HG03575 (cell line): ENCODE data around the gene S1PR5.
"Not testable (repeated sequence)": the region's sequence is repeated elsewhere in the genome, so short reads cannot be mapped to it uniquely, and the experiment has no call there.

Experiments used
- ATAC-seq: cut with Tn5 transposase; IDR thresholded peaks from one replicate; pipeline ENCODE4 v1.9.1; 2021; ENCODE audit not compliant: unreplicated experiment, insufficient number of reproducible peaks, low FRiP score; ENCODE audit errors: extremely low read depth

The S1PR5 gene

DNA sequence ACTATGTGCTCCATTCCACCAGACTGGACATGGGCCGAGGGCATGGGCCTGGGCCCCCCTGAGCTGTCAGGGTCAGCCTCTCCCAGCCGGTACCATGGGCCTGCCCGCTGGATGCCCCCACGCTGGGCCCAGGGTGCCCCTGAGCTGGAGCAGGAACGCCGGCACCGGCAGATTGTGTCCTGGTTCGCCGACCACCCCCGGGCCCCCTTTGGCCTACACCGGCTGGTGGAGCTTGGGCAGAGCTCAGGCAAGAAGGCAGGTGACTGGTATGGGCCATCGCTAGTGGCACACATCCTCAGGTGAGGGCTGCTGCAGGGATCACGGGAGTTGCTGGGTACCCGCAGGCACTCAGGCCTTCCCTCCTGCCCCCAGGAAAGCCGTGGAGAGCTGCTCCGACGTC lies 29.6 kb upstream of the S1PR5 start:
- ATAC-seq: no peak

DNA sequence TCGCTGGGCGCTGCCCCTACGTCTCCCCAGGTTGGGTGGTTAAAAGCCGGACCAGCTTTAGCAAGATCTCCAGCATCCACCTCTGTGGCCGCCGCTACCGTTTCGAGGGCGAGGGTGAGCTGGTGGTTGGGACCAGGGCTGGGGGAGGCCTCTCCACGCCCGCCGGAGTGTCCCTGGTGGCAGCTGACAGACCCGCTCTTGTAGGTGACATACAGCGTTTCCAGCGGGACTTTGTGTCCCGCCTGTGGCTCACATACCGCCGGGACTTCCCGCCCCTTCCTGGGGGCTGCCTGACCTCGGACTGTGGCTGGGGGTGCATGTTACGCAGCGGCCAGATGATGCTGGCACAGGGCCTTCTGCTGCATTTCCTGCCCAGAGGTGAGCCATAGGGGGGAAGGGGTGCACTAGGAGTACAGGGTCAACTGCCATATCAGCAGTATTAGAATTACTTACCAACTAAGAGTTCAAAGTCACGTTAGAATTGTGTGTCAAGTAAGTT lies 27.6 kb upstream of the S1PR5 start:
- no peak for ATAC-seq

DNA sequence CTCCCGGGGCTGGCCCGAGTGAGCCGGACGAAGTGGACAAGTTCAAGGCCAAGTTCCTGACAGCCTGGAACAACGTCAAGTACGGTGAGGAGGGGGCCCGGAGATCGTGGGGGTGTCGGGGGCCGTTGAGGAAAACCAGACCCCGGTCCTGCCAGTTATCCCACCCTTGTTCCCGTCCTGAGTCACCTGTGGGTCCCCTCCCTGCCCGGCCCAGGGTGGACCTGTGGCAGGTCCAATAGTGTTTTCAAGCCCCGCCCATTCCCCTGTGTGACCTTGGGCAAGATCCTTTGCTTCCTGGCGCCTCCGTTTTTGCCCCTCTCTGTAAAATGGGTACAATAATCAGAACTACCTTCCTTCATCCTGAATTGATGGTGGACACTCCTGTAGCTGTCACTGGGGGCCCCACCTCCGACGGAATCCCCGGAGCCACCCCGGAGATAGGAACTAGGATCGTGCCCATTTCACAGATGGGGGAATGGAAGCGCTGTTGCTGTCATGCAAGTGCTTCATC lies 27.1 kb upstream of the S1PR5 start:
- no peak for ATAC-seq

DNA sequence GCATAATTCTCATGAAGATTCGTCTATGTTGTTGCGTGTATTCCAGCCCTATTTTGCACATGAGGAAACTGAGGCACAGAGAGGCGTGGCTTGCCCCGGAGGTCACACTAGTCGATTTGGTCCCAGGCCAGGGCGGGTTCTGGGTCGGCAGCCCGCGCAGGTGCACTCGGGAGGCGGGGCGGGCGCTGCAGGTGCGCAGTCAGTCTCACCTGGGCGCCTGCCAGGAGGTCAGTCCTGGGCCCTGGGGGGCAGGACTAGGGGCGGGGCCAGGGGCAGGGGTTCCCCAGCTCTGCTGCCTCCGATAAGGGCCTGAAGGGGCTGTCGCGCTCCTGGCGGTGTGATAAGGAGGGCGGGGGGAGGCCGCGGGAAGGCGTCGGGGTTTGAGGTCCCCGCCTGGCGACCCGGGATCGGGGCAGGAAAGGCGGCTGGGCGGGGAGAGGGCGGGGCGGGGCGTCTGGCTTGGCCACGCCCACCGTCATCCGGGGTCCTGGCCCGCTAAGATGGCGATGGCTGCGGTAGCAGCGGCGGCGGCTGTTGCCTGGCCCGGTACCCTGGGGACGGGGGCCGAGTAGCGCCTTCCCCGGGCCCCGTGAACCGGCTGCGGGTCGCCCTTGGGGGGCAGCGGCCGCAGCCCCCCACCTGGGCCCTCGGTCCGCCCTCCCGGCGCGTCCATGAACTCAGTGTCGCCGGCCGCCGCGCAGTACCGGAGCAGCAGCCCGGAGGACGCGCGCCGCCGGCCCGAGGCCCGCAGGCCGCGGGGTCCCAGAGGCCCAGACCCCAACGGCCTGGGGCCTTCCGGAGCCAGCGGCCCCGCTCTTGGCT lies 26.4 kb upstream of the S1PR5 start, which contains the start of gene ATG4D:
TSS of gene ATG4D (plus strand) at position 485 of the 822 bp plus-strand sequence. CDS start at position 672, 187 bp downstream.
- no peak for ATAC-seq

DNA sequence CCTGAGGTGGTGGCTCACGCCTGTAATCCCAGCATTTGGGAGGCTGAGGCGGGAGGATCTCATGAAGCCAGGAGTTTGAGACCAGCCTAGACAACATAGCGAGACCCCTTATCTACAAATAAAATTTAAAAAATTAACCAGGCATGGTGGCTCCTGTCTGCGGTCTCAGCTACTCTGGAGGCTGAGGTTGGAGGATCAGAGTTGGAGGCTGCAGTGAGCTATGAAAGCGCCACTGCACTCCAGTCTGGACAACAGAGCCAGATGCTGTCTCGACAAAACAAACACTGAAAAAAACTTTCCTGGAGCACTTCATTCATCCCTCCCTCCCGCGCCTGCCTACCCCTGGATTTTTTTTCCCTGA lies 25.8 kb upstream of the S1PR5 start:
- no peak for ATAC-seq

DNA sequence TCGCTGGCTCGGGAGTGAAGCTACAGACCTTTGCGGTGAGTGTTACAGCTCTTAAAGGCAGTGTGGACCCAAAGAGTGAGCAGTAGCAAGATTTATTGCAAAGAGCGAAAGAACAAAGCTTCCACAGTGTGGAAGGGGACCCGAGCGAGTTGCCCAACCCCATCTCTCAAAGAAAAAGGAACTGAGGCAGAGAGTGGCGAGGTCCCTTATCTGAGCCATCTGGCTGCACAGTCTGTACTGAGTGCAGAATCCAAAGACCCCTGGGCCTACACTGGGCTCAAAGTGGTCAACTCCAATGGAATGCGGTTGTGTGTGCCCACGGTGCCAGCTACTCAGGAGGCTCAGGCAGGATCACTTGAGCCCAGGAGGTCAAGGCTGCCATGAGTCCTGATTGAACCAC lies 21.8 kb upstream of the S1PR5 start:
- ATAC-seq: not testable (repeated sequence)

DNA sequence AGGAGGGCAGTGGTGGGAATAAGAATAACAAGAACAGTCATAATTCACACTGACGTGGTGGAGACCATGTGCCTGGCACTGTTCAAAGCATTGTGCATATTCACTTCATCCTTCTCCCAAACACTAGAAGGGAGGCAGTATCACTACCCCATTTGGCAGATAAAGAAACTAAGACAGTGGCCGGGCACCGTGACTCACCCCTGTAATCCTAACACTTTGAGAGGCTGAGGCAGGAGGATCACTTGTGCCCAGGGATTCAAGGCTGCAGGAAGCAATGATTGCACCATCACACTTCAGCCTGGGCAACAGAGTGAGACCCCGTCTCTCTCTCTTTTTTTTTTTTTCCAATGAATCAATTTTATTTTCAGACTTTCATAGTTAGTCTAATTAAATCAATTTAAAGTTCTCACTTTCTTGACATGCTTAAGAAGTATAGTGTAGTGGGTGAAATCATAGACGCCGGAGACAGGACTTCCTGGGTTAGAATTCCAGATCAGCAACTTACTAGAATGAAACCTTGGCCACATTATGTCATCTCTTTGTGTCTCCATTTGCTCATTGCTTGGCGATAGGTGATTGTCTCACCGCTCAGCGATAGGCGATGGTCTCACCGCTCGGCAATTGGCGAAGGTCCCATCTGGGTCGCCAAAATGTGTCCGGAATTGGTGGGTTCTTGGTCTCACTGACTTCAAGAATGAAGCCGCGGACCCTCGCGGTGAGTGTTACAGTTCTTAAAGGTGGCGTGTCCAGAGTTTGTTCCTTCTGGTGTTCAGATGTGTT lies 21.1 kb upstream of the S1PR5 start:
- ATAC-seq: no peak

DNA sequence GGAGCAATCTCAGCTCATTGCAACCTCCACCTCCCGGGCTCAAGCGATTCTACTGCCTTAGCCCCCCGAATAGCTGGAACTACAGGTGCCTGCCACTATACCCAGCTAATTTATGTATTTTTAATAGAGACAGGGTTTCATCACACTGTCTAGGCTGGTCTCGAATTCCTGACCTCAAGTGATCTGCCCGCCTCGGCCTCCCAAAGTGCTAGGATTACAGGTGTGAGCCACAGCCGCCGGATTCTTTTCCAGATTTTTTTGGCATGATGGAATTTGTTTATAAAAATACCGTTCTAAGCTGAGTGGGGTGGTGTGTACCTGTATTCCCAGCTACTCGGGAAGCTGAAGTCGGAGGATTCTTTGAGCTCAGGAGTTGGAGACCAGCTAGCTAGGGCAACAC lies 20.4 kb upstream of the S1PR5 start:
- ATAC-seq: no peak

DNA sequence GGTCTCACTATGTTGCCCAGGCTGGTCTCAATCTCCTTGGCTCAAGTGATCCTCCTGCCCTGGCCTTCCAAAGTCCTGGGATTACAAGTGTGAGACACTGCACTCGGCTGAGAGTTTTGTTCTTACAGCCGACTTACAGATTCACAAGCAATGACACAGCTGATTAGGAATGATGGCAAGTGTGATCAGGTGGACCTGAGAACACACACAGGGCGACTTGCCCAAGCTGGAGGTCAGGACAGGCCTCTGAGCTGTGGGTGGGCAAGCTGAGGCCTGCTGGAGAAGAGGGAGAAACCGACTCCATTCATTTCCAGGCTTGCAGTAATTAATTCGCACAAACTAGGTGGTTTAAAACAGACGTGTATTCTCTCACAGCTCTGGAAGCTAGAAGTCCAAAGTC lies 18.4 kb upstream of the S1PR5 start:
- no peak for ATAC-seq

DNA sequence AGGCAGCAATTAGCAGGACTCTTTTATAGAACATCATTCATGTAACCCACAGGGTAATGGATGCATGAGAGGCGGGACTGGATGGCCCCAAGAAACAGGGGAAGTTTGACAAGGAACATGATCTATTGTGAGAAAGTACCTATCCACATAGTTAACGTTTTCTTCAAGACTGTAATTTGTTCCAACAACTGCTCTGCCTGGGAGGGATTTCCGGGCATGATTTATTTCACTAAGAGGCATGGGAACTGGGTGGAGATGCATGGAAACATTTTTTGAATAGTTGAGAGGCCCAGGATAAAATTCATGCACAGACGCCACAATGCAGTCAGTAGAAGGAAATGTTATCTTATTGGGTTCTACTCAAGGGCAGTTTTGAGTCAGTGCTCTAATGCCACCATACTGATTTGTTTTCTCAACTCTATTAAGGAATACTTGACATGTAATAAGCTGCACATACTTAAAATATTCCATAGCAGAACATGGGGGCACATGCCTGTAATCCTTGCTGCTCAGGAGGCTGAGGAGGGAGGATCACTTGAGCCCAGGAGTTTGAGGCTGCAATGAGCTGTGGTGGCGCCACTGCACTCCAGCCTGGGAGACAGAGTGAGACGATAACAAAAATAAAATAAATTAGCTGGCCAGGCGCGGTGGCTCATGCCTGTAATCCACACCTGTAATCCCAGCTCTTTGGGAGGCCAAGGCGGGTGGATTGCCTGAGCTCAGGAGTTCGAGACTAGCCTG lies 16.6 kb upstream of the S1PR5 start:
- ATAC-seq: no peak

DNA sequence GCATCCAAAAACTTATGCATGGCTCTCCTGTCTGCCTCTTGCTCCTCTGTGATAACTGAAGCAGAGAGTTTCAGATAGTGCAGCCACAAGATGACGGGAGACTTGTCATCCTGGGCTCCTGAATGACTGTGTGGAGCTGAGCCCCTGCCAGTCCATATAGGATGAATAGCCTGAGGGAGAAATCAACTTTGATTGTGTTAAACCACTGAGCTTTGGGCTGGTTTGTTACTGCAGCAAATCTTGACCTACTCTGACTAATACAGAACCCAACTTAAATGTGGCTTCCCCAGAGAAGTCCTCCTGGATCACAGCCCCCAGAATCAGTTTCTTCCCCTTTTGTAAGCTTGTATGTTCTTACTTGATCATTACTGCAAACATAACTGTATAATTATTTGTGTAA lies 15.2 kb upstream of the S1PR5 start:
- ATAC-seq: no peak

DNA sequence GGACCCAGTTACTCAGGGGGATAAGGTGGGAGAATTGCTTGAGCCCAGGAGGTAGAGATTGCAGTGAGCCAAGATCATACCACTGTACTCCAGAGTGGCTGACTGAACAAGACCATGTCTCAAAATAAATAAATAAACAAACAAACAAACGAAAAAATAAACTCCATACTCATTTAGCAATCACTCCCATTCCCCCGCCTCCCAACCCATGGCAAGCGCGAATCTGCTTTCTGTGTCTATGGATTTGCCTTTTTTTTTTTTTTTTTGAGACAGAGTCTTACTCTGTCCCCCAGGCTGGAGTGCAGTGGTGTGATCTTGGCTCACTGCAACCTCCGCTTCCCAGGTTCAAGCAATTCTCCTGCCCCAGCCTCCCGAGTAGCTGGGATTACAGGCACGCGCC lies 9.6 kb upstream of the S1PR5 start:
- ATAC-seq: not testable (repeated sequence)

DNA sequence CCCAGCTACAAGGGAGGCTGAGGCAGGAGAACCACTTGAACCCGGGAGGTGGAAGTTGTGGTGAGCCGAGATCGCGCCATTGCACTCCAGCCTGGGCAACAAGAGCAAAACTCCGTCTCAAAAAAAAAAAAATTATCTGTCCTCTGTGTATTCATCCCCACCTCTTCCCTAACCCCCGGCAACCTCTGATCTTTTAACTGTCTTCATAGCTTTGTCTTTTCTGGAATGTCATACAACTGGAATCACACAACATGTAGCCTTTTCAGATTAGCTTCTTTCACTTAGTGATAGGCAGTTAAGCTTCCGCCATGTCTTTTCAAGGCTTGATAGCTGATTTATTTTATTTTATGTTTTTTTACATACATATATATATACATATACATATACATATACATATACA lies 8.4 kb upstream of the S1PR5 start:
- ATAC-seq: no peak

DNA sequence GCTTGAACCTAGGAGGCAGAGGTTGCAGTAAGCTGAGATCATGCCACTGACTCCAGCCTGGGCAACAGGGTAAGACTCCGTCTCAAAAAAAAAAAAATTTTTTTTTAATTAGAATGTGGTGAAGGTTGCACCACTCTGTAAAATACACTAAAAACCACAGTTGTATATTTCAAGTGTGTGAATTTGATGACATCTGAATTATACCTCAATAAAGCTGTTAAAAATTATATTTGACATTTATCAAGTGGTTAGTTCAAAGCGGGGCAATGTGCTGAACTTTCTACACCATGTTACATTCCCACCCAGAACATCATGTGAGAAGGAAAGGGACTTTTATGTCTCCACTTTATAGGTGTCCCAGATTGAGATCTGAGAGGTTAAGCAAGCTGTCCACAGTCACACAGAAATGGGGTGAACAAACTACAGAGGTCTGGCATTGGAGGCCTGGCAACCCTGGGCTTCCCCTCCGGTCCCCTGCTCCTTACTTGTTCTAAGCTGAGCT lies 5.9 kb upstream of the S1PR5 start:
- ATAC-seq: no peak

DNA sequence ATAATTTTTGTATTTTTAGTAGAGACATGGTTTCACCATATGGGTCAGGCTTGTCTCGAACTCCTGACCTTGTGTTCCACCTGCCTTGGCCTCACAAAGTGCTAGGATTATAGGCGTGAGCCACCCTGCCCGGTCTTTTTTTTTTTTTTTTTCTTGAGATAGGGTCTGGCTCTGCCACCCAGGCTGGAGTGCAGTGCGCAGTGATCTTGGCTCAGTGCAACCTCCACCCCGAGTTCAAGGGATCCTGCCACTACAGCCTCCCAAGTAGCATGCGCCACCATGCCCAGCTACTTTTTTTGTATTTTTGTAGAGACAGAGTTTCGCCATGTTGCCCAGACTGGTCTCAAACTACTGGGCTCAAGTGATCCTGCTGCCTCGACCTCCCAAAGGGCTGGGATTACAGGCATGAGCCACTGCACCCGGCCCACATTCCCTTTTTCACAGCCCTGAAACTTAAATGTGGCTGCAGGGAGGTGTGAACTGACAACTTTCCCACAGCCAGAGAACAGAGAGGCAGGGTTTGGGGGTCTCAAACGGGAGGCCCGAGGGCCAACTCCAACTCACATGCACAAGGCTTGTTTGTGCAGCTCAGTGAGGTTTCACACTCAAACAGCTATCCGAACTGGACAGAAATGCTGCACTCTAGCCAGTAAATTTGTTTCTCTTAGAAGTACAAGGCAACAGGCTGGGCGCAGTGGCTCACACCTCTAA lies 4.4 kb upstream of the S1PR5 start:
- ATAC-seq: no peak

DNA sequence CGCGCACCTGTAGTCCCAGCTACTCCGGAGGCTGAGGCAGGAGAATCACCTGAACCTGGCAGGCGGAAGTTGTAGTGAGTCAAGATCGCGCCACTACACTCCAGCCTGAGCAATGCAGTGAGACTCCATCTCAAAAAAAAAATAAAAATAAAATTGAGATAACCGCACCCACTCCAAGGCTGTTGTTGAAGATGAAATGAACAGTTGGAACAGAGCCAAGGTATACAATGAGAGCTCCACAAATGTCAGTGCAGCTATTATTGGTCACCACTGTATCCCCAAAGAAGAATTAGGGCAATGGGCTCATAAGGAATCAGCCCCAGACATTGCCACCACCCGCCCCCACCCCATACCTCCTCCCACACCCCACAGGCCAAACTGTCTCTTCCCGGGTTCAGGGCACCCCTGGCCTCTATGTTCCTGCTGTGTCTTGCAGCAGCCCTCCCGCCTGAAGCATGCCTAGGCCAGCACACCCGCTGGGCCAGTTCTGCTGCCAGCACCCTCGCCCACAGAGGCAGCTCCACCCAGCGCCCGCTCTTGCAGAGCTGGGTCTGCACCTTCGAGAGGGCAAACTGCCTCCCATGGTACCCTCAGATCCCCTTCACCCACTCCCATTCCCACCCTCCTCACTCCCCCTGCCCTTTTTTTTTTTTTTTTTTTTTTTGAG lies 3.5 kb upstream of the S1PR5 start:
- no peak for ATAC-seq

DNA sequence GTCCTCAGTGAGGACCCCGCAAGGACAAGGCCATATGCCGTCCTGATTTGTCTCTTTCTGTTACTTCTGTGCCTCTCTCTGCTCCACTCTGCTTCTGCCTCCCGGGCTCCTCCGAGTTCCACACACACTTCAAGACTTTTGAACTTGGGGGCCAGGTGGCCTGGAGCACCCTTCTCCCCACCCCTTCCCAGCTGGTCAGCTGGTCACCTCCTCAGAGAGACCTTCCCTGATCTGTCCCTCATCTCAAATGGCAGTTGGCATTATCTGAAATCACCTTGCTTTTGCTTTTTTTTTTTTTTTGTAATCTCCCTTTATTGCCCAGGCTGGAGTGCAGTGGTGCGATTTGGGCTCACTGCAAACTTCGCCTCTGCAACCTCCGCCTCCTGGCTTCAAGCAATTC lies 2.2 kb upstream of the S1PR5 start:
- no peak for ATAC-seq
